ENCODE measurements around the gene F11R.
"Not testable (repeated sequence)": the region's sequence is repeated elsewhere in the genome, so short reads cannot be mapped to it uniquely, and the experiment has no call there.

The F11R gene

GRCh38 chr1:161020509-161021164, at the start of gene F11R:
F11R (minus strand) TSS chr1:161021152; CDS start chr1:161021073, 79 bp downstream.
- Histone ChIP-seq H3K27me3 (ENCODE audit: control insufficient read depth in 1 of 2, insufficient read depth in 2 of 2, low read length in 2 of 2) (no peaks in the 10 kb centered on the region), H3K9me3 (ENCODE audit: control insufficient read depth in 1 of 2, low read length in 2 of 2) (no peaks in the 10 kb centered on the region), H3K27ac (ENCODE audit: low read depth, low read length) (peak within 1 kb of the TSS; percentile 90), H3K4me1 (ENCODE audit: control insufficient read depth in 1 of 2, insufficient read depth in 2 of 2, low read length in 2 of 2) (peaks cover 27 to 36% of the 10 kb centered on the region in 2 donors), H3K9ac (ENCODE audit: low read depth in 1 of 2, low read length in 2 of 2) (peak within 1 kb of the TSS; percentile 95), H3K36me3 (ENCODE audit: control insufficient read depth in 1 of 2, insufficient read depth in 2 of 2, low read length in 2 of 2) (no peaks in the 10 kb centered on the region), H3K4me3 (ENCODE audit: low read depth in 1 of 2, low read length in 2 of 2) (peak within 1 kb of the TSS; percentile 95 to 98)

- Histone ChIP-seq H3K4me1 (ENCODE audit: control insufficient read depth in 1 of 2, insufficient read depth in 2 of 2, low read length in 2 of 2) (peaks cover 0 to 8% of the 10 kb centered on the region in 2 donors), H3K9me3 (ENCODE audit: control insufficient read depth in 1 of 2, low read length in 2 of 2) (no peaks in the 10 kb centered on the region), H3K9ac (ENCODE audit: low read depth in 1 of 2, low read length in 2 of 2) (peak within 1 kb of the TSS; percentile 60 to 62), H3K36me3 (ENCODE audit: control insufficient read depth in 1 of 2, insufficient read depth in 2 of 2, low read length in 2 of 2) (no peaks in the 10 kb centered on the region), H3K27ac (ENCODE audit: low read depth, low read length) (peak within 1 kb of the TSS; percentile 65), H3K27me3 (ENCODE audit: control insufficient read depth in 1 of 2, insufficient read depth in 2 of 2, low read length in 2 of 2) (no peaks in the 10 kb centered on the region), H3K4me3 (ENCODE audit: low read depth in 1 of 2, low read length in 2 of 2) (peak within 1 kb of the TSS; percentile 69 to 70)
Observed at GRCh38 chr1:161069731-161070270, 48.8 kb upstream of the F11R start, which contains the start of gene ARHGAP30. ARHGAP30 (minus strand) TSS chr1:161069891; CDS start chr1:161069624, 267 bp downstream.

DNA sequence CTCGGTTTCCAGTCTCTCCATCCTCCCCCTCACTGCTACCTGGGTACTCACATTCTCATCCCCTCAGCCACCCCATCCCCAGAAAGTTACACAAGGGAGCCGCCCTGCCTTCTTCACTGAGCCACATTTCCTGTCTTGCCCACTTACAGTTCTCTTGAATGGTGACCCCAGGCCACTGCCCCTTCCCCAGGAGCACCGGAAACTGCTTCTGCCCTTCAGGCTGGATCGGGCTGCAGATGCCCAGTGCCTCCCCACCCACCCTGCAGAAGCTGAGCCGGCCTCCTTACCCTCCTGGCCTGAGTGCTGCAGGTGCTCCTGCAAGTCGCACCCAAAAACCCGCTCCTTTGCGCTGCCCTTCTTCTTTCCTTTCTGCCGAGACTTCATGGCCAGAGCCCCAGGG, 48.3 kb upstream of the F11R start:
- H3K9ac ChIP-seq (ENCODE audit: low read depth in 1 of 2, low read length in 2 of 2) = peak overlapping the region; percentile 60 to 62
- no peaks in the 10 kb centered on the region for H3K9me3 ChIP-seq (ENCODE audit: control insufficient read depth in 1 of 2, low read length in 2 of 2)
- H3K27ac ChIP-seq (ENCODE audit: low read depth, low read length) = peak overlapping the region; percentile 65

DNA sequence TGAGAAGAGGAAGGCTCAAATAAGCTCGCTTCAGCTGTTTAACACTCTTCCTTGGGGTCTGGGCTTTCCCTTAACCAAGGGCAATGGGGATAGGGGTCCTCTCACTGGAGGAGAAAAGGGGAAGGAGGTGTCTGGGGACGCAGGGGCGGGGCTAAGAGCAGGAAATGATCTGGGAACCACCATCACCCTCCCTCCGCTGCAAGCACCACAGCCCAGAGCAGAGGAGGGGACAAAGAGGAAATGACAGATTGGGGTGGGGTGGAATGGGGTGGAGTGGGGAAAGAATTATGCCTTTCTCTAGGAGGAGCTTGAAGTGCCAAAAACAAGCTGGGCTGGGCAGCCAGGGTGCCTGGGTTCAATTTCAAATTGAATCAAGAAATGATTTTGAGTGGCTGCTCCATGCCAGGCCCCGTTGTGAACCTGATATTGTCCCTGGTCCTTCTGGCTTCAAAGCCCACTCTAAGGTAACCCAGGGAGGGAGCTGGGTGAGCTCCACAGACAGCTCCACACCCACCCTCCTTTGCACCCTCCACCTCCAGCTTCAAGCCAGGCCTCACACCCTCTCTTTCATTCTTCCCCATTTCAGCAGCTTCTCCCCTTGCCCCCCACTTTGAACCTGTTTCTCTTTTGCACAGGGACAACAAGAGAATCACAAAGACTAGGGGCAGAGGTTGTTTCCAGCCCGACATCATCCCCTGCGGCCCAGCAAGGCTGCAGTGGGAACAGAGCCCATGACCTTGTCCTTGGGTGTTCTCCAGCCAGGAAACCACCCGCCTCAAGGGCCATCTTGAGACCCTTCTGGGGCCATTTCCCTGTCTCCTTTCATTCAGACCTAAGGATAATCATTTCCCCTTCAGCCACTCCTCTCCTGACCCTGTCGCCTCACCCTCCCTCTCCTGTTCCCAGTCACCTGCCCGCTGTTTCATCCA, 47.6 kb upstream of the F11R start:
- no peaks in the 10 kb centered on the region for H3K36me3 ChIP-seq (ENCODE audit: control insufficient read depth in 1 of 2, insufficient read depth in 2 of 2, low read length in 2 of 2)
- H3K4me1 ChIP-seq (ENCODE audit: control insufficient read depth in 1 of 2, insufficient read depth in 2 of 2, low read length in 2 of 2) = peaks cover 0 to 12% of the 10 kb centered on the region in 2 donors
- H3K4me3 ChIP-seq (ENCODE audit: low read depth in 1 of 2, low read length in 2 of 2) = peak overlapping the region; percentile 69 to 70
- no peaks in the 10 kb centered on the region for H3K27me3 ChIP-seq (ENCODE audit: control insufficient read depth in 1 of 2, insufficient read depth in 2 of 2, low read length in 2 of 2)
- H3K9ac ChIP-seq (ENCODE audit: low read depth in 1 of 2, low read length in 2 of 2) = peak overlapping the region; percentile 60 to 62
- peak overlapping the region; percentile 65 for H3K27ac ChIP-seq (ENCODE audit: low read depth, low read length)
- no peaks in the 10 kb centered on the region for H3K9me3 ChIP-seq (ENCODE audit: control insufficient read depth in 1 of 2, low read length in 2 of 2)

More for the DNA sequence above, 48.3 kb upstream of the F11R start:
- peaks cover 0 to 11% of the 10 kb centered on the region in 2 donors for H3K4me1 ChIP-seq (ENCODE audit: control insufficient read depth in 1 of 2, insufficient read depth in 2 of 2, low read length in 2 of 2)
- no peaks in the 10 kb centered on the region for H3K36me3 ChIP-seq (ENCODE audit: control insufficient read depth in 1 of 2, insufficient read depth in 2 of 2, low read length in 2 of 2)
- peak overlapping the region; percentile 69 to 70 for H3K4me3 ChIP-seq (ENCODE audit: low read depth in 1 of 2, low read length in 2 of 2)
- H3K27me3 ChIP-seq (ENCODE audit: control insufficient read depth in 1 of 2, insufficient read depth in 2 of 2, low read length in 2 of 2) = no peaks in the 10 kb centered on the region

- peak overlapping the region; percentile 30 to 32 for H3K4me3 ChIP-seq (ENCODE audit: low read depth in 1 of 2, low read length in 2 of 2)
- H3K36me3 ChIP-seq (ENCODE audit: control insufficient read depth in 1 of 2, insufficient read depth in 2 of 2, low read length in 2 of 2) = no peaks in the 10 kb centered on the region
- peaks cover 0 to 12% of the 10 kb centered on the region in 2 donors for H3K4me1 ChIP-seq (ENCODE audit: control insufficient read depth in 1 of 2, insufficient read depth in 2 of 2, low read length in 2 of 2)
Observed at GRCh38 chr1:161066694-161067093, 45.7 kb upstream of the F11R start.

GRCh38 chr1:161065681-161066080, 44.7 kb upstream of the F11R start:
- H3K27me3 ChIP-seq (ENCODE audit: control insufficient read depth in 1 of 2, insufficient read depth in 2 of 2, low read length in 2 of 2); H3K9ac ChIP-seq (ENCODE audit: low read depth in 1 of 2, low read length in 2 of 2); H3K36me3 ChIP-seq (ENCODE audit: control insufficient read depth in 1 of 2, insufficient read depth in 2 of 2, low read length in 2 of 2); H3K4me3 ChIP-seq (ENCODE audit: low read depth in 1 of 2, low read length in 2 of 2); H3K27ac ChIP-seq (ENCODE audit: low read depth, low read length); H3K9me3 ChIP-seq (ENCODE audit: control insufficient read depth in 1 of 2, low read length in 2 of 2): not testable (repeated sequence)
- H3K4me1 ChIP-seq (ENCODE audit: control insufficient read depth in 1 of 2, insufficient read depth in 2 of 2, low read length in 2 of 2) = peaks cover 0 to 12% of the 10 kb centered on the region in 2 donors

More at GRCh38 chr1:161066694-161067093, 45.7 kb upstream of the F11R start:
- no peaks in the 10 kb centered on the region for H3K9me3 ChIP-seq (ENCODE audit: control insufficient read depth in 1 of 2, low read length in 2 of 2)
- H3K27me3 ChIP-seq (ENCODE audit: control insufficient read depth in 1 of 2, insufficient read depth in 2 of 2, low read length in 2 of 2) = no peaks in the 10 kb centered on the region
- no peak overlapping the region for H3K27ac ChIP-seq (ENCODE audit: low read depth, low read length)
- no peak overlapping the region for H3K9ac ChIP-seq (ENCODE audit: low read depth in 1 of 2, low read length in 2 of 2)

GRCh38 chr1:161063936-161064335, 43.0 kb upstream of the F11R start:
- not testable (repeated sequence) for H3K4me3 ChIP-seq (ENCODE audit: low read depth in 1 of 2, low read length in 2 of 2); H3K9ac ChIP-seq (ENCODE audit: low read depth in 1 of 2, low read length in 2 of 2); H3K36me3 ChIP-seq (ENCODE audit: control insufficient read depth in 1 of 2, insufficient read depth in 2 of 2, low read length in 2 of 2); H3K9me3 ChIP-seq (ENCODE audit: control insufficient read depth in 1 of 2, low read length in 2 of 2); H3K27me3 ChIP-seq (ENCODE audit: control insufficient read depth in 1 of 2, insufficient read depth in 2 of 2, low read length in 2 of 2); H3K27ac ChIP-seq (ENCODE audit: low read depth, low read length)
- H3K4me1 ChIP-seq (ENCODE audit: control insufficient read depth in 1 of 2, insufficient read depth in 2 of 2, low read length in 2 of 2) = peaks cover 0 to 12% of the 10 kb centered on the region in 2 donors

GRCh38 chr1:161061419-161061818, 40.5 kb upstream of the F11R start:
- Histone ChIP-seq H3K27me3 (ENCODE audit: control insufficient read depth in 1 of 2, insufficient read depth in 2 of 2, low read length in 2 of 2) (no peaks in the 10 kb centered on the region), H3K9ac (ENCODE audit: low read depth in 1 of 2, low read length in 2 of 2) (no peak overlapping the region), H3K27ac (ENCODE audit: low read depth, low read length) (no peak overlapping the region), H3K4me3 (ENCODE audit: low read depth in 1 of 2, low read length in 2 of 2) (no peak overlapping the region), H3K36me3 (ENCODE audit: control insufficient read depth in 1 of 2, insufficient read depth in 2 of 2, low read length in 2 of 2) (peaks cover 0 to 3% of the 10 kb centered on the region in 2 donors), H3K4me1 (ENCODE audit: control insufficient read depth in 1 of 2, insufficient read depth in 2 of 2, low read length in 2 of 2) (peaks cover 0 to 4% of the 10 kb centered on the region in 2 donors), H3K9me3 (ENCODE audit: control insufficient read depth in 1 of 2, low read length in 2 of 2) (no peaks in the 10 kb centered on the region)

- Histone ChIP-seq H3K9me3 (ENCODE audit: control insufficient read depth in 1 of 2, low read length in 2 of 2) (no peaks in the 10 kb centered on the region), H3K4me1 (ENCODE audit: control insufficient read depth in 1 of 2, insufficient read depth in 2 of 2, low read length in 2 of 2) (peaks cover 0 to 1% of the 10 kb centered on the region in 2 donors), H3K36me3 (ENCODE audit: control insufficient read depth in 1 of 2, insufficient read depth in 2 of 2, low read length in 2 of 2) (peaks cover 0 to 14% of the 10 kb centered on the region in 2 donors), H3K9ac (ENCODE audit: low read depth in 1 of 2, low read length in 2 of 2) (no peak overlapping the region), H3K27ac (ENCODE audit: low read depth, low read length) (no peak overlapping the region), H3K27me3 (ENCODE audit: control insufficient read depth in 1 of 2, insufficient read depth in 2 of 2, low read length in 2 of 2) (no peaks in the 10 kb centered on the region), H3K4me3 (ENCODE audit: low read depth in 1 of 2, low read length in 2 of 2) (no peak overlapping the region)
Observed at GRCh38 chr1:161059293-161059692, 38.3 kb upstream of the F11R start.

GRCh38 chr1:161054805-161055204, 33.9 kb upstream of the F11R start:
- Histone ChIP-seq H3K9ac (ENCODE audit: low read depth in 1 of 2, low read length in 2 of 2) (no peak overlapping the region), H3K4me3 (ENCODE audit: low read depth in 1 of 2, low read length in 2 of 2) (no peak overlapping the region), H3K4me1 (ENCODE audit: control insufficient read depth in 1 of 2, insufficient read depth in 2 of 2, low read length in 2 of 2) (peaks cover 0 to 7% of the 10 kb centered on the region in 2 donors), H3K27ac (ENCODE audit: low read depth, low read length) (no peak overlapping the region), H3K36me3 (ENCODE audit: control insufficient read depth in 1 of 2, insufficient read depth in 2 of 2, low read length in 2 of 2) (peaks cover 0 to 36% of the 10 kb centered on the region in 2 donors), H3K9me3 (ENCODE audit: control insufficient read depth in 1 of 2, low read length in 2 of 2) (no peaks in the 10 kb centered on the region), H3K27me3 (ENCODE audit: control insufficient read depth in 1 of 2, insufficient read depth in 2 of 2, low read length in 2 of 2) (no peaks in the 10 kb centered on the region)

Data from duodenal mucosa (tissue), 2 donors.